Adrenal gland (tissue), 5 donors: ENCODE measurements around the gene TRMT1.

Source experiments
- CTCF ChIP-seq, 6 experiments: fragments of 450-650 bp in 4 of 6; fragments of 200-600 bp in 2 of 6; sonication (generic) in 1 of 6; IDR thresholded peaks; 1 replicate in 5 of 6; 2 replicates in 1 of 6; pipeline versions ENCODE4 v1.5.1 to v1.8.0; 2016 to 2021; ENCODE audit warnings: antibody characterized with exemption in 6 of 6, mild to moderate bottlenecking in 2 of 6, moderate library complexity in 1 of 6
- POLR2A ChIP-seq, 2 donors: fragments of 450-650 bp; IDR thresholded peaks; one replicate each; pipeline ENCODE4 v1.6.1; 2017; ENCODE audit warnings: antibody characterized with exemption in 2 of 2, mild to moderate bottlenecking in 2 of 2, moderate library complexity in 1 of 2
- donor health status: DM: no; HTN: no; CAD: no.

DNA sequence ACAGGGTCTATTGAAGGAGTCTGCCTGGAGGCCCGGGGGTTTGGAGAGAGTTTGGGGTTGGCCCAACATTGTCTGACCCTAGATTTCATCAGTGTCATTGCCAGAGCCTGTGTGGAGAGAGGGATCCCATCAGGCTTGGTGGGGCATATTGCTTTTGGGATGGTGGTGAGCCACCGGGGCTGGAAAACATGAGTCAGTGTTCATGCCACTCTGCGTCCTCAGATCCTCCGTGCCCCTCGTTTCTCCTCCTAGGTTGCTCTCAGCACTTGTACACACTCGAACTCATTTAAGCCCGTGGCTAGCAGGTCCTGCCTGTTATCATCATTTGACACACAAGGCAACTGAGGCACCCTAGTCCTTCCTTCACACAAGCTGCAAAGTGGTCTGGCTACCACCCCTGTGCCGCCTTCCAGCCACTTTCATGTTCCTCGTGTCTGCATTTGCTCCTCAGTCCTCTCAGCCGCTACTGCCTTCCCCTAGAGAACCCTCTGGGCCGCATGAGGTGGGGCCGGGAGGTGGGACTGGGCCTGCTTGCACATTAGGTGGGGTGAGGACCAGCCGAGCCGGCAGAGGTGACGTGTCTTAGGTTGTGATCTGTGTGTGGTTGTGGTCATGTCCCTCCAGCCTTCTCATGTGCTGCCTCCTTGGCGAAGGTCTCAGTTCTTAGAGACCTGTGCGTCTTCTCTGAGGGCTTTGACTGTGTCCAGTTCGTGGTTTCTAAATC lies 5.2 kb upstream of the TRMT1 start:
- TF ChIP-seq CTCF (IDR thresholded peaks at IDR 0.05) (no peak), POLR2A (IDR thresholded peaks at IDR 0.05) (no peak)
